ENCODE data around the gene SND1. TPM values are rescaled to one million over a fixed set of nuclear protein-coding genes. Genes with fewer than 3 reads are reported as not detected.

The SND1 gene
- total and polyA plus RNA-seq, 2 of the 4 experiments (the other 2 are of a cell fraction), result 154 to 294 TPM

- ChIA-PET CTCF (no interaction called here), POLR2A (ENCODE audit: unreplicated experiment) (no interaction called here)
- no peak overlapping the region for H3K4me3 ChIP-seq (ENCODE audit: insufficient read depth, low read depth, low read length)
- no peak overlapping the region for H2AK9ac ChIP-seq (replicated peaks; ENCODE audit: low read depth, low read length, poor library complexity)
- TF ChIP-seq POLR2A (IDR thresholded peaks at IDR 0.05; ENCODE audit: low read depth, low read length), result no peak
- in situ Hi-C loops (cut with MboI; ENCODE audit: low sequenced_read_pairs), result no loop called here
- H3K9me1 ChIP-seq (ENCODE audit: insufficient read depth, low read length), result peaks cover 12% of the 10 kb centered on the region
- ATAC-seq (ENCODE audit: low read depth) (no peak), DNase-seq (no peak)
- no peak overlapping the region for H2BK15ac ChIP-seq (ENCODE audit: low read depth, low read length)
- intact Hi-C loops (cut with micrococcal nuclease), result no loop called here
- no peak overlapping the region for H3K4ac ChIP-seq (ENCODE audit: low read depth, low read length)
- H3K56ac ChIP-seq (ENCODE audit: extremely low read depth, insufficient read depth, low read length), result no peak overlapping the region
- dilution Hi-C loops (cut with HindIII; ENCODE audit: low sequenced_read_pairs, unreplicated experiment), result no loop called here
- H2BK5ac ChIP-seq (ENCODE audit: low read depth, low read length, poor library complexity, severe bottlenecking), result no peak overlapping the region
- H3K79me1 ChIP-seq (ENCODE audit: low read depth in 1 of 2, low read length in 2 of 2), result peaks cover 38 to 69% of the 10 kb centered on the region in 2 experiments
- H3K14ac ChIP-seq (replicated peaks; ENCODE audit: low read depth, low read length), result no peak overlapping the region
- no peak overlapping the region for H3K27ac ChIP-seq (ENCODE audit: insufficient read depth, low read length)
- peaks cover 6% of the 10 kb centered on the region for H3K4me1 ChIP-seq (ENCODE audit: control insufficient read depth, insufficient read depth, low read length)
- H4K8ac ChIP-seq (ENCODE audit: low read depth in 2 of 2, low read length in 2 of 2), result no peak overlapping the region
- no peak overlapping the region for H3K23ac ChIP-seq (ENCODE audit: low read depth, low read length)
- no peaks in the 10 kb centered on the region for H3K9me3 ChIP-seq (ENCODE audit: control insufficient read depth, insufficient read depth, low read length)
- no peak overlapping the region for H3K9ac ChIP-seq (ENCODE audit: low read depth, low read length)
- no peak overlapping the region for H2AFZ ChIP-seq (replicated peaks; ENCODE audit: low read length, poor library complexity)
- H3K18ac ChIP-seq (ENCODE audit: low read depth, low read length), result no peak overlapping the region
- H2BK20ac ChIP-seq (ENCODE audit: low read depth, low read length), result no peak overlapping the region
- H4K5ac ChIP-seq (ENCODE audit: low read depth, low read length), result no peak overlapping the region
- H2BK120ac ChIP-seq (ENCODE audit: low read depth, low read length), result no peak overlapping the region
- no peak overlapping the region for H3K4me2 ChIP-seq (ENCODE audit: low read depth, low read length)
- H3K27me3 ChIP-seq (ENCODE audit: control insufficient read depth, insufficient read depth, low read length), result no peaks in the 10 kb centered on the region
- peaks cover 65% of the 10 kb centered on the region for H4K20me1 ChIP-seq (ENCODE audit: insufficient read depth, low read length)
- no CpG with 5 or more reads among the region's 3 CpGs for WGBS, 2 experiments (ENCODE audit: extremely low coverage in 2 of 2, insufficient read length in 1 of 2)
- H3K36me3 ChIP-seq (ENCODE audit: control insufficient read depth, insufficient read depth, low read length), result peaks cover 4% of the 10 kb centered on the region; the same call in 1 of the 2 replicates
- no TSS peak for BruUV-seq (replicated peaks)
- H4K91ac ChIP-seq (ENCODE audit: insufficient read depth, low read depth, low read length), result no peak overlapping the region
- no peak overlapping the region for H2AK5ac ChIP-seq (ENCODE audit: low read depth, low read length)
These were observed 113.2 kb downstream of the SND1 start for GRCh38 chr7:127765150-127765549.
